CD14-positive monocyte (primary cell): Measurements from ENCODE around the gene ANKRD50. TPM values are rescaled to one million over a fixed set of nuclear protein-coding genes. Genes with fewer than 3 reads are reported as not detected.

Source experiments
- DNase-seq, 3 donors: peaks; one replicate each; pipeline ENCODE4 v3.0.0-alpha.2; 2011 to 2022
- H2AFZ ChIP-seq: 2 replicates; pipeline ENCODE4 v1.6.0; 2012; ENCODE audit warnings: mild to moderate bottlenecking, low read depth, low read length, inconsistent platforms; ENCODE audit not compliant: insufficient read depth, poor library complexity, severe bottlenecking
- H3K27ac ChIP-seq, 2 donors: 1 replicate in 1 of 2; 2 replicates in 1 of 2; pipeline ENCODE4 v1.5.1; 2012 to 2013; ENCODE audit warnings: low read length in 2 of 2, control low read depth in 1 of 2, inconsistent platforms in 1 of 2, low read depth in 1 of 2, mild to moderate bottlenecking in 1 of 2
- H3K27me3 ChIP-seq, 2 donors: one replicate each; pipeline versions ENCODE4 v1.6.0 to v1.6.1; 2011 to 2013; ENCODE audit warnings: low read length in 2 of 2; ENCODE audit not compliant: control insufficient read depth in 2 of 2, insufficient read depth in 2 of 2
- H3K36me3 ChIP-seq, 2 donors: replicated peaks in 1 of 2; 1 replicate in 1 of 2; 2 replicates in 1 of 2; pipeline versions ENCODE4 v1.5.1 to v1.6.1; 2012 to 2013; ENCODE audit warnings: low read length in 2 of 2, control low read depth in 1 of 2, inconsistent platforms in 1 of 2, mild to moderate bottlenecking in 1 of 2; ENCODE audit not compliant: insufficient read depth in 2 of 2, control insufficient read depth in 1 of 2
- H3K4me1 ChIP-seq, 2 donors: 1 replicate in 1 of 2; 2 replicates in 1 of 2; pipeline versions ENCODE4 v1.5.1 to v1.6.1; 2012 to 2013; ENCODE audit warnings: low read length in 2 of 2, control low read depth in 1 of 2, inconsistent platforms in 1 of 2, mild to moderate bottlenecking in 1 of 2, moderate library complexity in 1 of 2; ENCODE audit not compliant: insufficient read depth in 2 of 2, control insufficient read depth in 1 of 2
- H3K4me2 ChIP-seq: replicated peaks from 2 replicates; pipeline ENCODE3; 2012; ENCODE audit warnings: low read length, moderate library complexity, mild to moderate bottlenecking; ENCODE audit not compliant: poor library complexity, severe bottlenecking; ENCODE audit errors: extremely low read depth
- H3K4me3 ChIP-seq, 3 experiments: fragments of 200-600 bp in 1 of 3; sonication (generic) in 1 of 3; replicated peaks in 1 of 3; 1 replicate in 2 of 3; 2 replicates in 1 of 3; pipeline ENCODE4 v1.5.1; 2011 to 2013; ENCODE audit warnings: low read length in 3 of 3, mild to moderate bottlenecking in 3 of 3, control low read depth in 2 of 3, low read depth in 2 of 3, inconsistent platforms in 1 of 3, moderate library complexity in 1 of 3
- H3K79me2 ChIP-seq: 2 replicates; pipeline ENCODE4 v1.6.0; 2012; ENCODE audit warnings: mild to moderate bottlenecking, control low read depth, inconsistent platforms, low read length, moderate library complexity; ENCODE audit not compliant: insufficient read depth
- H3K9ac ChIP-seq: 2 replicates; pipeline ENCODE4 v1.6.0; 2017; ENCODE audit warnings: low read length, mild to moderate bottlenecking; ENCODE audit not compliant: insufficient read depth, poor library complexity, severe bottlenecking
- H3K9me3 ChIP-seq, 2 donors: replicated peaks in 1 of 2; 1 replicate in 1 of 2; 2 replicates in 1 of 2; pipeline versions ENCODE4 v1.5.1 to v1.6.1; 2012 to 2013; ENCODE audit warnings: low read length in 2 of 2, control low read depth in 1 of 2; ENCODE audit not compliant: control insufficient read depth in 1 of 2, insufficient read depth in 1 of 2
- H4K20me1 ChIP-seq: 2 replicates; pipeline ENCODE4 v1.6.0; 2012; ENCODE audit warnings: mild to moderate bottlenecking, low read length, control low read depth, moderate library complexity; ENCODE audit not compliant: insufficient read depth
- H3K27ac Mint-ChIP-seq, 7 donors: one replicate each; pipeline ENCODE4 v1.8.0; 2020; ENCODE audit warnings: mild to moderate bottlenecking in 7 of 7, mixed read lengths in 7 of 7, moderate library complexity in 6 of 7, inconsistent platforms in 2 of 7
- H3K27me3 Mint-ChIP-seq, 3 donors: one replicate each; pipeline ENCODE4 v1.8.0; 2021 to 2022; ENCODE audit warnings: low read depth in 3 of 3, mild to moderate bottlenecking in 3 of 3, mixed read lengths in 3 of 3, moderate library complexity in 3 of 3, inconsistent platforms in 1 of 3
- H3K36me3 Mint-ChIP-seq, 2 donors: one replicate each; pipeline ENCODE4 v1.8.0; 2020; ENCODE audit warnings: mixed read lengths in 2 of 2, inconsistent platforms in 1 of 2, mild to moderate bottlenecking in 1 of 2
- H3K4me1 Mint-ChIP-seq: one replicate; pipeline ENCODE4 v1.8.0; 2020; ENCODE audit warnings: mild to moderate bottlenecking, mixed read lengths
- H3K4me3 Mint-ChIP-seq, 2 donors: one replicate each; pipeline ENCODE4 v1.8.0; 2020; ENCODE audit warnings: mild to moderate bottlenecking in 2 of 2, mixed read lengths in 2 of 2, moderate library complexity in 1 of 2
- H3K9me3 Mint-ChIP-seq, 7 donors: one replicate each; pipeline ENCODE4 v1.8.0; 2020 to 2022; ENCODE audit warnings: mixed read lengths in 7 of 7, mild to moderate bottlenecking in 6 of 7, moderate library complexity in 6 of 7, inconsistent platforms in 2 of 7
- CTCF ChIP-seq: fragments of 200-600 bp; IDR thresholded peaks from one replicate; pipeline ENCODE4 v1.8.0; 2022; ENCODE audit warnings: antibody characterized with exemption, mild to moderate bottlenecking
- WGBS: methylation state at CpG from one replicate; pipeline ENCODE4 v1.1.5; 2013; ENCODE audit warnings: missing lambda C conversion rate; ENCODE audit not compliant: insufficient coverage; 5-methylcytosine and 5-hydroxymethylcytosine counted together
- intact Hi-C, 2 donors: fragments of 100-400 bp; cut with micrococcal nuclease; formaldehyde crosslinking; loops; one replicate each; pipeline versions ENCODE4 v1.15.0 to v1.15.1; 2023
- polyA plus RNA-seq, 3 donors: library from polyadenylated mRNA; depleted of rRNA in 1 of 3; unstranded in 2 of 3; stranded (reverse) in 1 of 3; fragments of 300-500 nt in 2 of 3; fragments of >200 nt in 1 of 3; fragmentation: Illumina TruSeq in 2 of 3; gene quantifications; 1 replicate in 2 of 3; 2 replicates in 1 of 3; pipeline ENCODE4 v1.2.3, GENCODE V29; 2012 to 2021

ANKRD50 gene
- polyA plus RNA-seq, 3 donors: 2.6 to 6.4 (median 5.0) TPM

- no peaks in the 10 kb centered on the region for H3K9me3 ChIP-seq
- Mint-ChIP-seq H3K36me3 (peaks cover 21 to 61% of the 10 kb centered on the region in 2 donors), H3K27me3 (no peaks in the 10 kb centered on the region), H3K27ac (no peak overlapping the region), H3K9me3 (peaks cover 4 to 27% (median 13%) of the 10 kb centered on the region in 7 donors), H3K4me3 (no peak overlapping the region), H3K4me1 (no peaks in the 10 kb centered on the region)
- H3K9ac ChIP-seq: no peak overlapping the region
- no peak overlapping the region for H3K4me2 ChIP-seq
- H3K4me3 ChIP-seq: no peak overlapping the region
- DNase-seq: no peak
- intact Hi-C loops: no loop called here
- H3K27me3 ChIP-seq: no peaks in the 10 kb centered on the region
- no peak for TF ChIP-seq CTCF
- H3K36me3 ChIP-seq: peaks cover 0 to 19% of the 10 kb centered on the region in 2 donors
- H4K20me1 ChIP-seq: peaks cover 26% of the 10 kb centered on the region
- no peaks in the 10 kb centered on the region for H3K4me1 ChIP-seq
- H3K79me2 ChIP-seq: peaks cover 72% of the 10 kb centered on the region
- H3K27ac ChIP-seq: no peak overlapping the region
- no peak overlapping the region for H2AFZ ChIP-seq
- 98% methylated on average over 6 of the region's 6 CpGs for WGBS
Measured at GRCh38 chr4:124694946-124695598, 17.5 kb downstream of the ANKRD50 start.

- Mint-ChIP-seq H3K4me1 (no peaks in the 10 kb centered on the region), H3K36me3 (peaks cover 18 to 61% of the 10 kb centered on the region in 2 donors)
- H3K79me2 ChIP-seq: peaks cover 77% of the 10 kb centered on the region
Measured at GRCh38 chr4:124694306-124694705, 18.2 kb downstream of the ANKRD50 start.

More at GRCh38 chr4:124694306-124694705, 18.2 kb downstream of the ANKRD50 start:
- no peak overlapping the region for H3K27ac ChIP-seq
- no peak for TF ChIP-seq CTCF
- no peaks in the 10 kb centered on the region for H3K27me3 ChIP-seq
- no peak overlapping the region for H3K4me2 ChIP-seq
- H4K20me1 ChIP-seq: peaks cover 30% of the 10 kb centered on the region
- intact Hi-C loops: no loop called here
- Mint-ChIP-seq H3K27me3 (no peaks in the 10 kb centered on the region), H3K27ac (no peak overlapping the region), H3K4me3 (no peak overlapping the region), H3K9me3 (peaks cover 4 to 27% (median 14%) of the 10 kb centered on the region in 7 donors)
- no peaks in the 10 kb centered on the region for H3K9me3 ChIP-seq
- H3K4me3 ChIP-seq: no peak overlapping the region
- peaks cover 0 to 17% of the 10 kb centered on the region in 2 donors for H3K36me3 ChIP-seq
- no peaks in the 10 kb centered on the region for H3K4me1 ChIP-seq
- no peak overlapping the region for H3K9ac ChIP-seq
- H2AFZ ChIP-seq: no peak overlapping the region
- DNase-seq: no peak
